C4-2B (cell line): ENCODE measurements around the gene CAPN13.

Experiments
- H3K27ac ChIP-seq: fragments of 450-650 bp; 2 replicates; pipeline ENCODE4 v1.5.1; 2017
- CTCF ChIP-seq: fragments of 450-650 bp; conservative IDR thresholded peaks from 2 replicates; pipeline ENCODE4 v1.5.1; 2017; ENCODE audit warnings: mild to moderate bottlenecking
- ZFX ChIP-seq: fragments of 450-650 bp; IDR thresholded peaks from 2 replicates; pipeline ENCODE4 v1.6.1; 2017

CAPN13 gene

DNA sequence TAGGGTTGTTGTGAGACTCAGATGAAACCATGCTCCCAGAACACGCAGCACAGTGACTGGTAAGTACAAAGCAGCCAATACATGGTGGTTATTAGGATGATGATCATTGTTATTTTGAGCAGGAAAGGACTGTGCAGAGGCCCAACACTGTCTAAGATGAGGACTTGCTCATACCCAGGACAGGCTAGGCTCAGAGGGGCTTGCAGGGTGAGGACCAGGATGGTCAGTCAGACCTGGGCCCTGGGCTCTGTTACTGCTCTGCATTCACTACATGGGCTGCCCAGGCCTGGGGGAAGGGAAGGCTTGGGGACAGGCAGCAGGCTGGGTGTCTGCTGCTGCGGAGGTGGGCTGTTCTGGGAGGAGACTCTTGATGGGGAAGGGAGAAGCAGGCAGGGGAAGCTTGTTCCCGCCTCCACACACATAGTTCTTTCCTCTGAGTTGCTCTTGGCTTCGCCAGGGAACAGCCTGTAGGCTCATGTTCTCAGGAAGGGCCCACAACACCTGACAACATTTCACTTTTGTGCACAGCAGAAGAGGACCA, 17.5 kb downstream of the CAPN13 start:
- TF ChIP-seq CTCF, result no peak
- no peak for TF ChIP-seq ZFX
- peak overlapping the region; percentile 61 for H3K27ac ChIP-seq

- no peak for TF ChIP-seq CTCF
- no peak for TF ChIP-seq ZFX
- H3K27ac ChIP-seq, result no peak overlapping the region
Measured at GRCh38 chr2:30786923-30787685, 20.1 kb downstream of the CAPN13 start.

DNA sequence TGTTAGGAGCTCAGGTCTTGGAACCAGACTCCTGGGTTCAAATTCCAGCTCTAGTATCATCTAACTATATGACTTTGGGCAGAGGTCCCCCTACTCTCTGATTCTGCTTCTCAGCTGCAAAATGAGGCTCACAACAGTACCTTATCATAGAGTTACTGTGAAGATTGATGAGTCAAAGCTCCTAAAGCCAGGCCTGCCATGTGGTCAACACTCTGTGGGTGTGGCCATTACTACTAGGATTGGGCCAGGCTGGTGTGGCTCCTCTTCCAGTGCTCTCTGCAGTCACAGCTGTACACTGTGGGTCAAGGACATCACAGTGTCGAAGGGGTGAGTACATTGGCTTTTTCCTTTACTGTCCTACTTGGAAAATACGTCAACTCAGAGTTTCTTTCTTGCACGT, 22.6 kb downstream of the CAPN13 start:
- no peak overlapping the region for H3K27ac ChIP-seq
- TF ChIP-seq CTCF (no peak), ZFX (no peak)

DNA sequence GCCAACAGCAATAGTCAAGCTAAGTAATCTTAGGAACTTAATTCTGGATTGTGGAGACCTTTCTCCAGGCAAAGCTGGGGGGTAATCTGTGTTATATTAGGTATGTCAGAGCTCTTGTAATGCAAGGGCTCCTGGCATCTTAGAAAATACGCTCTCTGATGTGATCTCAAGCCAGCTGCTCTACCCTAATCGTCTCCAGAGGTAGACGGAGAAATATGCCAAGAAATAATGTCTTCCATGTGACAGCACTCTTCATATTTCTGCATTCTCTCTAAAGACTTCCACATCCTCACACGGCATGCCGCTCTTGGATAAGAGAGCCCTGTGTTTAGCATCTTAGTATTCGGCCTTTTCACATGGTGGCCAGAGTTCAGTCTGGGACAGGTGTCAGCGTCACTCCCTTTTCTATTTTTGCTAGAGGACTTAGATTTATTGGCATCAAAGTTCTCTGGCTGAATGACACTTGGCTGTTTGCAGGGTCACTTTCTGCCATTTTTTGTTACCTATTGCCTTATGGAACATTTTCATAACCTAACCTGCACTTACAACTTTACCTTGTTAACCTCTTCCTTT, 25.2 kb downstream of the CAPN13 start:
- TF ChIP-seq CTCF (no peak), ZFX (no peak)
- no peak overlapping the region for H3K27ac ChIP-seq

GRCh38 chr2:30781451-30781850, 25.8 kb downstream of the CAPN13 start:
- TF ChIP-seq CTCF, result no peak
- TF ChIP-seq ZFX, result no peak
- no peak overlapping the region for H3K27ac ChIP-seq

DNA sequence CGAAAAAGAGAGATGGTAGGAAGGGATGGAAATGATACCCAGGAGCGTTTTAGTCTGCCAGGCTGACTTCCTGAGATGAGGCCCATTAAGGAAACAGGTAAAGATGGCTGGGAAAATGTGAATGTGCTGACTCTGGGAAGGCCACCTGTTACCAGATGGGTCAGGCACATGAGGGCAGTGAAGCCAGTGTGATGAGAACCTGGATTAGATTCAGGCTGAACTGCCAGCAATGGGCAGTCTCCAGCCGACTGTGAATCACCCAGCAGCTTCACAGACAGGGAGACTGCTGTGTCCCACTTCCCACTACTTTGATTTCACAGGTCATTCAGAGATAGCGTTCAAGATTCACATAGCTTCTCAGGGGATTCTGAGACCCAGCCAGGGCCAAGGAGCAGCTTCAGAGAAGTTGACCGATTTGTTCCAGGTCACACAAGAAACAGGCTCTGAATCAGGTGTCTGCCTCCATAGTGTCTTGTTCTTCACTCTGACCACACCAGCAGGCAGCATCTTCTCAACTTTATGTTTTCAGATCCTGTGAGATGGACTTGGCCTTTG, 26.4 kb downstream of the CAPN13 start:
- TF ChIP-seq CTCF (no peak), ZFX (no peak)
- H3K27ac ChIP-seq, result no peak overlapping the region

DNA sequence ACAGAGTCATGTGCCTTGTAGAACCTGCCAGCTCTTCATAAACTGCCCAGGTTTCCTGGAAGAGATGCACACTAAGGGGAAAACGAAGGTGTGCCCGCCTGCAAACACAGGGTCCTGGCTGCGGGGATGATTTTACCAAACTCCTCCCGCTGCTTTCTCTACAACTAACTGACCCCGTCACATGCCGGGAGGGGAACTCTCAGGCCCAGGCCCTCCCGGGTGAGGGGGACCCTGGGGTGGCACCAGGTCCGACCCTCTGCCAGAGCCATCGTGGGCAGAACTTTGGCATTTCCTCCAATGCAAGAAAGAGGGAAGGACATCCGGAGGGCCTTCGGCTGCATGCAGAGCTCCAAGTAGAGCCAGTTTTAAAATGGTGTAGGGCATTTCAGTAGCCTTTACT, 28.6 kb downstream of the CAPN13 start:
- no peak overlapping the region for H3K27ac ChIP-seq
- TF ChIP-seq CTCF (no peak), ZFX (no peak)
